ENCODE results near the gene MSX1.

MSX1 gene

GRCh38 chr4:4865705-4866123 is 6.2 kb downstream of the MSX1 start:
- H3K4me3 ChIP-seq (replicated peaks; ENCODE audit: low read depth, low read length): no peak overlapping the region
- no peak for DNase-seq (ENCODE audit: extremely low read depth, low read depth)
- no peak for TF ChIP-seq CTCF (IDR thresholded peaks at IDR 0.05; ENCODE audit: low read depth, low read length, missing control alignments)

GRCh38 chr4:4866124-4866865 is 6.8 kb downstream of the MSX1 start:
- DNase-seq (ENCODE audit: extremely low read depth, low read depth): no peak
- no peak overlapping the region for H3K4me3 ChIP-seq (replicated peaks; ENCODE audit: low read depth, low read length)
- no peak for TF ChIP-seq CTCF (IDR thresholded peaks at IDR 0.05; ENCODE audit: low read depth, low read length, missing control alignments)

- DNase-seq (ENCODE audit: extremely low read depth, low read depth): no peak
- H3K4me3 ChIP-seq (replicated peaks; ENCODE audit: low read depth, low read length): no peak overlapping the region
- no peak for TF ChIP-seq CTCF (IDR thresholded peaks at IDR 0.05; ENCODE audit: low read depth, low read length, missing control alignments)
Measured at GRCh38 chr4:4866866-4867374, 7.5 kb downstream of the MSX1 start.

GRCh38 chr4:4867375-4868039 is 8.0 kb downstream of the MSX1 start:
- no peak overlapping the region for H3K4me3 ChIP-seq (replicated peaks; ENCODE audit: low read depth, low read length)
- peak; percentile 13 for TF ChIP-seq CTCF (IDR thresholded peaks at IDR 0.05; ENCODE audit: low read depth, low read length, missing control alignments)
- DNase-seq (ENCODE audit: extremely low read depth, low read depth): no peak

- TF ChIP-seq CTCF (IDR thresholded peaks at IDR 0.05; ENCODE audit: low read depth, low read length, missing control alignments): no peak
- DNase-seq (ENCODE audit: extremely low read depth, low read depth): no peak
- H3K4me3 ChIP-seq (replicated peaks; ENCODE audit: low read depth, low read length): no peak overlapping the region
Measured at GRCh38 chr4:4868040-4868757, 8.7 kb downstream of the MSX1 start.

GRCh38 chr4:4868758-4869723 is 9.6 kb downstream of the MSX1 start:
- no peak for TF ChIP-seq CTCF (IDR thresholded peaks at IDR 0.05; ENCODE audit: low read depth, low read length, missing control alignments)
- DNase-seq (ENCODE audit: extremely low read depth, low read depth): no peak
- H3K4me3 ChIP-seq (replicated peaks; ENCODE audit: low read depth, low read length): no peak overlapping the region
